Measurements from ENCODE around the gene CFAP299.

GRCh38 chr4:80911458-80911857, 575.9 kb downstream of the CFAP299 start:
- no peak for TF ChIP-seq CTCF (conservative IDR thresholded peaks at IDR 0.05; ENCODE audit: low read length)
- TF ChIP-seq EZH2phosphoT487 (IDR thresholded peaks at IDR 0.05; ENCODE audit: borderline replicate concordance), result no peak

Measured in Loucy (cell line).